DMS79 treated with DMSO at 0.1 percent for 48 hours (cell line): ENCODE results near the gene CACNA2D4.
A peak's percentile ranks its signal among the peaks of the same experiment; 100 is the strongest.

Experiments used
- DNase-seq: peaks from one replicate; lab custom pipeline; 2025; lab: John Stamatoyannopoulos, UW

The CACNA2D4 gene

DNA sequence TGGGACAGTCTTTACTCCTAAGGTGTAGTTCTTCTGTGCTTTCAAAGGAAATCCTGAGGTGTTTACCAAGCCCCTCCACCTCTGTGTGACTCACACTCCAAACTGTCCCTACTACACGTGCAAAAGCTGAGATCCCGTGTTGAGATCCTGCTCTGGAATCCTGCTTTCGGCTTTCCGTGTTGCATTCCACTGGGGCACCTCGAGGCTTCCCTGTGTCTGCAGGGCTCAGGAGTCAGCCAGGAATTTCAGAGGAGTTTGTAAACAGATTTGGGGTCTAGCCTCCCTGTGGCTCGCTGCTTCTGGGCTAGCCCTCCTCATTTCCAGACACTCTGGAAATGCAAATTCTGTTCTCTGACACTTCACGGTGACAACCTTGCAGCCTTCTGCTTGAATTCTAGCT lies 48.4 kb downstream of the CACNA2D4 start:
- no peak for DNase-seq

DNA sequence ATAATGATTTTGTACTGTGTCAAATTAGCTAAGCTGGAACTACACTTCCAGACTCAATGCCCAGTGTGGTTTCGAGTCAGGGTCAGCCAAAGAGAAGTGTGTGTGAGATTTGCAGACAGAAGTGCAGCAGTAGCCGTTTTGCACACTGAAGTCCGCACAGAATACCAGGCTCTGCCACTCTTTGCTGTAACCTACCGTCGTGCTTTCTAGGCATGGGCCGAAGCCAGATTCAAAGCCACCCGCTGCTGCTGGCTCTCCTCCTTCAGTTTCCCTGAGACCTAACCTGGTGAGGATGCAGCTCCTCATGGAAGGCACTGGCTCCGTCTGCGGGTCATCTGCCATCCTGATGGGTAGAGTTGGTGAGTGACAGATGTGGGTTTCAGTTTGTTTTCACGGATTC lies 49.3 kb downstream of the CACNA2D4 start:
- no peak for DNase-seq

DNA sequence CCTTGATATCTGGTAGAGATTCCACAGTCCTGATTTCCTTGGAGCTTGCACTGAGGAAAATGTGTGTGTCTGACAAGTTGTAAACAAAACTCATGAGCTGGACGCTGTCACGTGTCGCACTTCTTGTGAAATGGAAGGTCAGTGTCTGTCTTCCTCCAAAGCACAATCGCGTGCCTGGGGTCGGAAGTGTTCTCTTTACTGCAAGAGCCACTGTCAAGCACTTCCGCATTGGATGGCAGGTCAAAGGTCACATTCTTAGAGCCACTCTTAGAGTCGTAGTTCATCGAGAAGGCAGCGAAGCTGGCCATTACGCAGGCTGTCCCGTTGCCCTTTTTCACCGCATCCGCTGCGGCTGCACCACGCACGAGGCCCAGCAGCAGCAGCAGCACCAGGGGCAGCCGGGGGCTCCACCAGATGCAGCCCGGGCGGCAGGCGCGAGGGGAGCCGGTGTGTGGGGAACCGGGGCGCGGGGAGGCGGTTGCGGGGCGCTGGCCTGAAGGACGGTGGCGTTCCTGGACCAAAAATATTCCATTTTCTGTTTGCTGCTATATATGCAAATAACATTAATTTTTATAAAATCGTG lies 53.1 kb downstream of the CACNA2D4 start:
- DNase-seq, result no peak

DNA sequence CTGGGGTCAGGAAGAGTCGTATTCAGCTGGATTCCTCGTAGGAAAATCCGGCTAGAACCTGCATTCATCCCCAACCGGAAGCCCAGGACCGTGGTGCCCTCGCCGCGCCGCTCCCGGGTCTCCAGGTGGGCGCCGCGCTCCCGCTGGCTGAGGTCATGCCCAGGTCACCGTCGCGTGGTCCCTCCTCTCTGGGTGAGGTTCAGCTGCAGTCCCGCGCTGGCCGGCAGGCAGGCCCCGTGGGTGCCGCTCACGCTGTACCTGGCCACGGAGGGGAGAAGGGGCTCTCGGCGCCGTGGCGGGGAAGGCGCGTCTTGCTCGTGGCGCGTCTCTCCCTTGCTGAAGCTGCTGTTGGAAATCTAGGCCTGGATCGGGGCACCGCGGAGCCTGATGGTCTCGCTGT lies 53.6 kb downstream of the CACNA2D4 start:
- no peak for DNase-seq

DNA sequence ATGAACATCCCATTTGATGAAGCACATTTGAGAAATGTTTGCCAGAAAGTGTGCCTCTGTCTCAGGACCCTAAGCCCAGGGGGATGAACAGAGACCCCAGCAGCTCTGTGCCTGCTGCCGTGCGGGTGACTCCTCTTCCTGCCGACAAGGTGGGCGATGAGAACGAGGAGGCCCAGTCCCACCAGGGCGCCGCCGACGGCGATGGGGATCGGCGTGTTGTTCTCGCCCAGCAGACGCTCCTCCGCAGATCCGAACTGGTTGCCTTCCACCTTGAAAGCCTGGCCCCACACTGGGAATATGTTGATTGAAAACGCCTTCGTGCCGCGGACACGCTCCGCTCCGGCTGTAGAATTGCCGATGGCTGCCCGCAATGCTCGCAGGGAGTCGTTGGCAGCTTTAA lies 54.0 kb downstream of the CACNA2D4 start:
- DNase-seq, result no peak

DNA sequence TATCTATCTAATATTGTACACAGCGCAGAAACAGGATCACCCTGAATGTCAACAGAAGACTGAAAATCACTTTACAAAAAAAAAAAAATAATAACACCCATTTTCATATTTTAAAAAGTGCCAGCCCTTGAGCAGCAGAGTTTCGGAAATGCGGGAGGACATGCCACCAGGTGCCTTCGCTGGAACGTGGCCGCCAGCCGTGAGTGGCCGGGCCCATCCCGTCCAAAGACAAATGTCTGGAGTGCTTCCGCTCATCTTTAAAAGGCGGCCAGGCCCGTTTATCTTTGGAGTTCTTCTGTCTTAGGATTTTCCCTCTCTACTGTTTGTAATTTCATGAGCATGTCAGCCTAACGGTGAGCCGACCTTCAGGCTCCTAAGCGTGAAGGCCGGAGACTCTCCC lies 54.6 kb downstream of the CACNA2D4 start:
- DNase-seq, result no peak

DNA sequence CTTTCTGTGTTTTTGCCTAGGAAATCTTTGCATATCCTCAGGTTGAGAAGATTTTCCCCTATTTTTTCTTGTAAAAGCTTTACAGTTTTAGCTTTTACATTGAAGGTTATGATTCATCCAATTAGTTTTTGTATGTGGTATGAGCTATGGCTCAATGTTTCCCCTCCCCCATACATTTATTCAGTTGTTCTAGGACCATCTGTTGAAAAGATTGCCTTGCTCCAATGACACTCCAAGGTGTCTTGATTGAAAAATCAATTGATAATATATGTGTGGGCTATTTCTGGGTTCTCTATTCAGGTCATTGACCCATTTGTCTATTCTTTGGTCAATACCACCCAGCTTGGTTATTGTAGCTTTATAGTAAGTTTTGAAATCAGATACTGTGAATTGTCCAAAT lies 55.5 kb downstream of the CACNA2D4 start:
- no peak for DNase-seq

DNA sequence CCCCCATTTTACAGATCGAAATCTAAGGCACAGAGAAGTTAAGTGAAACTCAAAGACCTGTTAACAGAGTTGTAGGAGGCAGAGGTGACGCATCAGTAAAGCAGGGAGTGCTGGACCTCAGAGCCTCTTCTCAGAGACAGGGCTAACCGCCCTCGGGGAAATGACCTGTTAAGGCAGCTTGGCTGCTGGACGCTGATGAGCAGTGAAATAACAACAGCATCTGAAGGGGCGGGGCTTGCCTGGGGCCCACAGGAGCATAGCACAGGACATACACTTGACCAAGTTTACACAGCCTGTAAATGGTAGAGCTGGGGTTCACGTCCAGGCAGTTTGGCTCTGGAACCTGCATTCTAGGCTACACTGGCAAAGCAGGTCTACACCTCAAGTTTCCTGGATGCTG lies 58.8 kb downstream of the CACNA2D4 start:
- no peak for DNase-seq

DNA sequence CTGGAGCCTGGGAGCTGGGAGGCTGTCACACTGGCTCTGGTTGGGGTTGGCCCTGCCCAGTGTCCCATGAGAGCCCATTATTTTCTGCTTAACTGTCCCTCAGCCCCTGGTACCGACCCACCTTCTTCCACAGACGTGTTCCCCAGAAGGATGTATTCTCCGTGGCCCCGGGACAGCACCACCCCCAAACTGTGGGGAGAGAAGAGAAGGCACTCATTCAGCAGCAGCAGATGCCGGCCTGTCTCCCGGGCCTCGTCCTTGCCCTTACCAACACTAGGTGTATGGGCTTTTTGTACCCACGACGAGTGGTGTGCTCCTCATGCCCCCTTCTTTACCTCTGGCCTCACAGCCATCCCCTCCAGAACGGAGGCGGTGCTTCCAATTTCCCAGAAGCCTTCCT lies 60.0 kb downstream of the CACNA2D4 start:
- no peak for DNase-seq

DNA sequence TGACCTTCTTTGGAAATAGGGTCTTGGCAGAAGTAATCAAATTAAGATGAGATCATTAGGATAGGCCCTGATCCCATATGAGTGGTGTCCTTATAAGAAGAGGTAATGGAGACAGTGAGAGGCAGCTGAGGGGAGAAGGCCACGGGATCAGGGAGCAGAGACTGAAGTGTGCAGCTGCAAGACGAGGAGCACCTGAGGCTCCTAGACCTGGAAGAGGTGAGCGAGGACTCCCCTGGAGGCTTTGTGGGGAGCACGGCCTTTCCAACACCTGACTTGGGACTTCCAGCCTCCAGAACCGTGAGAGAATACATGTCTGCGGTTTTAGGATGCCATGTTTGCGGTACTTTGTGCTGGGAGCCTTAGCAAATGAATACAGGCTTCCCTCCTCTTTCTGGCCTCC lies 60.6 kb downstream of the CACNA2D4 start:
- no peak for DNase-seq

DNA sequence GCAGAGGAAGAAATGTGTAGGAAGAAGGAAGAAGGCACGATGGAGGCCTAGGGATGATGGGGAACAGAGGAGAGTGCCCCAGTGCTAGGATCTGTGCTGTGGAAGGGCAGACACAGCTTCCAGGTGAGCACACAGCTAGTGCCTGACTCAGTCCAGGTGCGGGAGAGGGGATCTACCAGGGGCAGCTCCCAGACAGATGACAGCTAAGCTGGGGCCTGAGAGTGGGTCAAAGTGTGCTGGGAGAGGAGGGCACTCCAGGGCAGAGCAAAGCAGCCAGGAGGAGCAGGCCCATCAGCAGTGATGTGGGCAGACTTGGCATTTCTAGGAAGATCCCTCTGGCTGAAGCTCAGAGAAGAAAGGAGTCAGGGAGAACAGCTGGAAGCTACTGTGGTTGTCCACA lies 61.4 kb downstream of the CACNA2D4 start:
- DNase-seq, result no peak

DNA sequence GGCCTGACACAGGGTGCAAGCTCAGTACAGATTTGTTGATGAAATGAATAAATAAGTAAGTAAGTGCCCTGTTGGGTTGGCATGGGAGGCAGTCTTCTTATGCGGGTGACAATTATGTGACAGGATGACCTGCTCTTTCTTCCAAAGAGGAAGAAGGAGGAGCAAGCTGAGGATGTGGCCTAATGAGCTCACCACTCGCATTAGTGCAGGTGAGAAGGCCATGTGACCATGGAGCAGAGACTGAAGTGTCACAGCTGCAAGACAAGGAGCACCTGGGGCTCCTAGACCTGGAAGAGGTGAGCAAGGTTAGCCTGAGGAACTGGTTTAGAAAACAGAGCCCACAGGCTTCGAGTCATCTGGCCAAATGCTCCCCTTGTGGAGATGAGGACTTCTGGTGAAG lies 63.2 kb downstream of the CACNA2D4 start:
- DNase-seq, result no peak

DNA sequence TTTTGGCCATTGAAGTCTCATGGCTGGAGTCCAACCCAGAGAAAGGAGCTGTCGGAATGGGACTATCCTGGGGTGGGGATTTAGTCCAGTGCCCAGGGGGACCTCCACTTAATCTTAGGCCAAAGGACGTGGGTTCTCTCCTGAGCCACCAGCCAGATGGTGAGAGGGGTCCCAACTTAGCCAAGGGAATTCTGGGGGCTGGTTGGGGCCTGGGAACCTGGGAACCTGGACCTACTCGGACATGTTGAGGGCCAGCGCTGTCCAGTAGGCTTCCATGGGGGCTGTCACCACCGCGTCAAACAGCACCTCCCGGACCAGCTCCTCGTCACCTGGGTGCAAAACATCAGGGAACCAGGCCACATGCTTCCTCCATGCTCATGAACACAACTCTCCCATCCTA lies 64.7 kb downstream of the CACNA2D4 start:
- no peak for DNase-seq

DNA sequence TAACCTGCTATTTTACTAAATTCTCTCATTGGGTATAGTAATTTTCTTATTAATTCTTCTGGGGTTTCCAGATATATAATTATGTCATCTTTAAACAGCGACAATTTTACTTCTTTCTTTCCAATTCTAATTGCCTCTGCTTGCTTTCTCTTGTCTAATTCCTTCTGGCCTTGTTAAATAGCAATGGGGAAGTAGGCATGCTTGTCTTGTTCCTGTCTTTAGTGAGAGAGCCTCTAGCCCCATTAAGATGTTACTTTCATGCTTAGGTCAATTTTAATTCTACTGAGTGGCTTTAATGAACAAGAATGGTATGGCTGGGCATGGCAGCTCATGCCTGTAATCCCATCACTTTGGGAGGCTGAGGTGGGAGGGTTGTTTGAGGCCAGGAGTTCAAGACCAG lies 66.4 kb downstream of the CACNA2D4 start:
- no peak for DNase-seq

DNA sequence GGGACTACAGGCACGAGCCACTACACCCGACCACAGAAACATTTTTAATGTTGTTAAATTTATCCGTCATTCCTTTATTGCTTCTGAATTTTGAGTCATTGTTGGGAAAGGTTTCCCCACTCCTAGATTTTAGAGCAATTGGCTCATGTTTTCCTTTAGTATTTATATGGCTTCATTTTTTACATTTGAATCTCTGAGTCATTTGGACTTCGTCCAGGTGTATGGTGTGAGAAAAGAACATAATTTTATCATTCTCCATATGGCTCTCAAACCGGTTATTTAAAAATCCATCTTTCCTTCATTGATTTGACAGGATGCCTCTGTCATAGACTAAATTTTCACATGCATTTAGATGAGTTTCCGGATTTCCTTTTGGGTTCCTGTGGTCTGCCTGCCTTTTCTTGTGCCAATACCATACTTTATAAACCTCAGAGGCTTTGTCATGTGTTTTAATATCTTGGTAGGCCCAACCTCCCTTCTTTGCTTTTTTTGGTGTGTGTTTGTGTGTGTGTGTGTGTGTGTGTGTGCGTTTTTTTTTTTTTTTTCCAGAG lies 67.2 kb downstream of the CACNA2D4 start:
- DNase-seq, result no peak

DNA sequence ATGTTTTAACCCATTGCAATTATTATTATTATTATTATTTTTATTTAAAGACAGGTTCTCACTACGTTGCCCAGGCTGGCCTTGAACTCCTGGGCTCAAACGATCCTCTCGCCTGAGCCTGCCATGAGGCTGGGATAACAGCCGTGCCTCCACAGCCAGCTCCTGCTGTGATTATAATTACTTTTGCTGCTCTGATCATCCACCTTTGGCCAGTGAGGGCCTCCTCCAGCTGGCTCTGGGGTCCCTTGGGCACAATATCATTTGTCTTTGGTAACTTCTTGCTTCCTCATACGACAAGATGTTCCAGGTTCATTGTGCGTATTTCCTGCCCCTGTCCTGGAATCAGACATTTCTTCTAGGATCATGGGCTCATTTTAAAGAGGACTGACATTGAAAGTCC lies 69.7 kb downstream of the CACNA2D4 start:
- no peak for DNase-seq

DNA sequence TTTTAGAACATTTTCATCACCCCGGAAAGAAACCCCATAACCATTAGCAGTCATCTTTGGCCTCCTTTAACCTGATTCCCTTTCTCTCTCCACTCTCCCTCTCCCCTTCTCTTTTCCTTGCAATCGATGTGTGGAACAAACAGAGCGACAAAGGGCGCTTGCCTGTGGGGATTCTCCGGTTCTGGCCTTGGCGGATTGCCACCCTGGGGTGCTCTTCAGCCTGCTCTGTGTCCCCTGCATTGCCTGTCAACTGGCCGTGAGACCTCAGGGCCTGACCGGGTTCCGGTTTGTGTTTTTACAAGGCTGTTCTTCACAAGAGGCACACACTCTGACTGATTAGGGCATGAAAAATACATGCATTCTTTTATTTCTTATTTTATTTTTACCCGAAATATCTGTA lies 70.3 kb downstream of the CACNA2D4 start:
- DNase-seq, result peak; percentile 14

DNA sequence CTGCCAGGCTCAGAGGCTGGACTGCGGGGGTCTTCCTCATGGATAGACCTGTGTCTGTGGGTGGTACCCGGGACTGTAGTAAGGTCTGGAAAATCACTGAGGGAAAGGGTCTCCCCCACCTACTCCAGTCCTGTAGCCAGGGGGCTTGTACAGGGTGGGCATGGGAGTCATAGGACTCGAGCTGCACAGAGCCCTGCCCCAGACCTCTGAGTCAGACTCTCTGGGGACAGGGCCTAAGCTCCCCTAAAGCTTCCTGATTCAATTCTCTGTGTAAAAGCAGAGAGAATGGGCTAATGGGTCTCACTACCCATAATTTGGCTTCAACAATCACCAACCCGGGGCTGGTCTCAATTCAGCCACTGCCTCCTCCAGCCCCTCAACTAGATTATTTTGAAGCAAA lies 71.0 kb downstream of the CACNA2D4 start:
- DNase-seq, result no peak

DNA sequence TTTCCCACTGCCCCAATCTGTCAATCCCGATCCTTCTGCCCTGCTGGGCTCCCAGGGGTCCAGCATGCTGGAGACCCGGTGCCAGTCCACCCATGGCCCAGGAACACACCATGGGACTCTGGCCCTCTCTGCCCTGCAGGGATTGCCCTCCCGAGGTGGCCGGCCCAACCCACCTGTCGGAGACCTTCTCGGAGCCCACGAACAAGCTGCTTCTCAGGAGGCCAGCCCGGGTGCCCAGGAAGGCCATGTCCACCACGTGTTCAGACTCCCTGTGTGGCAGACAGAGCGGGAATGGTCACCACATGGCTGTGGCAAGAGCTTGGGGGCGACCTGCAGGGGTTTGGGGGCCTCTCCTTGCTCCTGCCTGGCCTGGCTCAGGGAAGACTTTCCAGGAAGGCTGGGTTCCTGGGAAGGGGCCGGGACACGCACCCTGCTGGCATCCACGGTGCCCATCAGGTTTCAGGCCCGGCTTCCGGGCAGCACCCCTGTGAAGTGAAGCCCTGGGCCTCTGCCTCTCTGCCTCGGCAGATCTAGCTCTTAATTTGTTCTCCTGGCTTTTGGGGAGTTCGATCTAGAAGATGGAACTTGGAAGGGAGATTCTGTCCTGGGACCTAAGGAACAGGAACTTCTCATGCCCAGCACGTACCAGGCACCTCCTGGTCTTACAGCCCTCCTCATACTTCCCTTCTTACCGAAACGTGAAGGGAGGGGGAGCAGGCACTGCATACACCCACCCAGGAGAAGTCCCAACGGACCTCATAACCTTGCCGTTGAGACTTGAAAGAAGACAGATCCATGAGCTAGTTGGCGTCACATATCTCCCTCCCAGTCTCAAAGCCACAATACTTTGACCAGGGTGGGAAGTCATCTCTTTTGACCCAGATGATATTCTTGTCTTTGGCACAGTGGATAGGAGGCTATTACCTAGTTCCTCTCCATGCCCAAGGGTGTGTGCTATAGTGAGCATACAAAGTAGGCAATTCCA lies 71.7 kb downstream of the CACNA2D4 start:
- DNase-seq, result no peak

DNA sequence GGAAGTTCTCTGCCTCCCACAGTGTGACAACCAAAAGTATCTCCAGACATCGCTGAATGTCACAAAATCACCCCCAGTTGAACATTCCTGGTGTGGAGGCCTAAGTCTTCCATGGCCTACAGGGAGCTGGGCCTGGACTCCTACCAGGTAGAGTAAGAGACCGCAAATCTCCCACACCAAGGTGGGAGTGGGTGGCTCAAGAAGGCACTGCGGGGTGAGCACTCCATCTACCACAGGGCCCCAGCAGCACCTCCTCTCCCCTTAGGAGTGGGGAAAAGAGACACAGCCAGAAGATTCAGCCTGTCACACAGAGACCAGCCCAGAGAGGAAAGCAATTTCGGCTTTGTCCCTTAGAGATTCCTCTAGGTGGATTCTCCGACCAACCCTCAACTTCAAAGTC lies 72.6 kb downstream of the CACNA2D4 start:
- DNase-seq, result no peak

DNA sequence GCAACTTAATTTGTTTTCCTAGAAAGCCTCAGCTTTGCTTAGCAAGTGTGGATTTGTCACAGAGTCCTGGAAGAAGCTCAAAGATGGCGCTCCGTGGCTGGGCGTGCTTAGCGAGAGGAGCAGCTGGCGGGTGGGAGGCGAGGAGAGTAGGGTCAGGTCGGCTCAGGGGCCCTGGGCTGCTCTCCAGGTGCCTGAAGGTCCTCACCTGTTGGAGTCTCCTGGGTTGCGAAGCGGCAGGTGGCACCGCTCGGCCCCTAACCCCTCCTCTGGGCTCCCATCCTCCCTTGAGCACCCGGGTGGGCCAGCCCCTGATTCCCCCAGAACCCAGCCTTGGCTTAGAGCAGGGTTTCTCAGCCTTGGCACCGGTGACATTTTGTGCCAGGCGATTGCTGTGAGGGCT lies 73.0 kb downstream of the CACNA2D4 start:
- no peak for DNase-seq

DNA sequence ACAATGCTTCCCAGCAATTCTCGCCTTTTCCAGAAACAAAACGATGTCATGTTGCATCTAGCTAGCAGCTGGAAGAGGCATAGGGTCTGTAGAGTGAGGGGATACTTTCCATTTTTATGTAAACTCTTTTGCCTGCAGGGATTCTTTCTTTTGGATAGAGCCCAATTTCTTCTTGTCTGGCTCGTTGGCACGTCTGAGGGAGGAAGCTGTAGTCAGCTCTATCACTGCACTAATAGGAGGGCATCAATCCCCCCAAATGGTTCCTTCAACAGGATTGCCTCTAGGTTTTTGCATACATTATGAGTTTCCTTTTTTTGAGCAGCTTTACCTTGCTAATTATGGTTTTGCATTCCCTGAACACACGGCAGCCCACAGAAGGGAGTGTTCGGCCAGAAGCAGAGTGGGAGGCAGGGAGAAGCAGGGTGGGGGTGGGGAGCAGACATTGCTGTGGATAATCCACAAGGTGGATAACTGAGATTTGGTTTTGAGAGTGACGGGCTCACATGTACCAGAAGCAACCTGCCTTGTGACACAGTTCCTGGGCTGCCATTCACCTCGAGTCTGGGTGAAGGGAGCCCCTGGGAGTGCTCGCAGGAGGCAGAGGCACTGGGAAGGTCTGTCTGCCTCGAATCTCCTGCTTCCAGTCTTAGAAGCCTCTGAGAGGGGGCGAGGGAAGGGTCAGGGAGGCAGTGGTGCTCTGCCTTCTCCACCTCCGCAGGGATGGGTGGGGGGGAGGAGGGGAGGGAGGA lies 73.6 kb downstream of the CACNA2D4 start:
- DNase-seq, result no peak

DNA sequence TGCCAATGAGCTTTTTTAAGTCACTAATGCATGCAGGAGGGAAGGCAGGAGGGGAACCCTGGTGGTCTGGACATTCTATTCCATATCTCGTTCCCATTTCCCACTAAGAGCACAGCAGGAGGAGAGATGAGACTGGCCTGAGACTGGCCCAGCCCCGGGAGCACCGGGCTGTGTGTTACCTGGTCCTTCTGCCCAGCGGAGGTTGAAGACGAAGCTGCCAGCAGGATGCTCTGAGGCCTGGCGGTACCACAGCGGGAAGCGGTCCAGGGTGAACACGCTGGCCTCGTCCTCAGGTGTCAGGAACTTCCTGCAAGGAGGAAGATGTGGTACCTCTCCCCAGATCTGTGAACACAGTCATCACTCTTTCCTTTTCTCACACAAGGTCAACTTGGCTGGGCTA lies 74.2 kb downstream of the CACNA2D4 start:
- no peak for DNase-seq
